HCEC 1CT (cell line): ENCODE results near the gene PIWIL4.

Experiments
- DNase-seq: peaks from one replicate; pipeline ENCODE4 v3.0.0-alpha.2; 2017

The PIWIL4 gene

DNA sequence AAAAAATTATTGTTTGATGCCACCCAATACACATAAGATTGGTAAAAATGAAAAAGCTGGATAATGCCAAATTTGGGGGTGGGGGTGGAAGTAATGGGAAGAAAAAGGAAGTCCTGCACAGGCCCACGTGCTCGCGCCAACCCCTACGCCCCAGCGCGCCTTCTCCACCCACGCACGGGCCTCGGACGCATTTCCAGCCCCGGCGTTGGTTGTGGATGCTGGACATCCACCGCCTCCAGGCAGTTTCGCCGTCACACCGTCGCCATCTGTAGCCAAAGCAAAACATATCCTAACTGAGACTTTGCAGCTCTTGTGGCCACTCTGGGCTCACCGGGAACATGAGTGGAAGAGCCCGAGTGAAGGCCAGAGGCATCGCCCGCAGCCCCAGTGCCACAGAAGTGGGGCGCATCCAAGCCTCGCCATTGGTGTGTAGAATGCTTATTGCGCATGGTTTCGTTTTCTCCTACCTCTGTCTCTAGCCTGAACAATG lies at the start of gene PIWIL4:
Gene PIWIL4 (plus strand): TSS at position 188 of the 490 bp plus-strand sequence. CDS start 151 bp downstream, at position 339.
- DNase-seq, result no peak

DNA sequence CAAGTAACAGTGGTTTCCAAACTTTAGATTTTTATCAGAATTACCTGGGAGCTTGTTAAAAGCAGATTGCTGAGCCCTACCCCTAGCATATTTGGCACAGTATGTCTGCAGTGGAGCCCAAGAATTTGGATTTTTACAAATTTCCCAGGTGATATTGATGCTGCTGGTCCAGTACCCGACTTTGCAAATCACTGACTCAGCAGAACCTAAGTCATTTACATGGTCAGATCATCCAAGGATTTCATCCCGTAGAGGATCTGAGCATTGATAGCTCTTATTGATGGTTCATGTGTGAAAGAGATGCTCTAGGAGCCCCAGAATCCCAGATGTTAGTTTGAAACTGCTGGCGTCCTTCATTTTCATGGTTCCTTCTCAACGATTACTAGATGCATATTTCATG lies 48.9 kb upstream of the PIWIL4 start:
- DNase-seq, result no peak

DNA sequence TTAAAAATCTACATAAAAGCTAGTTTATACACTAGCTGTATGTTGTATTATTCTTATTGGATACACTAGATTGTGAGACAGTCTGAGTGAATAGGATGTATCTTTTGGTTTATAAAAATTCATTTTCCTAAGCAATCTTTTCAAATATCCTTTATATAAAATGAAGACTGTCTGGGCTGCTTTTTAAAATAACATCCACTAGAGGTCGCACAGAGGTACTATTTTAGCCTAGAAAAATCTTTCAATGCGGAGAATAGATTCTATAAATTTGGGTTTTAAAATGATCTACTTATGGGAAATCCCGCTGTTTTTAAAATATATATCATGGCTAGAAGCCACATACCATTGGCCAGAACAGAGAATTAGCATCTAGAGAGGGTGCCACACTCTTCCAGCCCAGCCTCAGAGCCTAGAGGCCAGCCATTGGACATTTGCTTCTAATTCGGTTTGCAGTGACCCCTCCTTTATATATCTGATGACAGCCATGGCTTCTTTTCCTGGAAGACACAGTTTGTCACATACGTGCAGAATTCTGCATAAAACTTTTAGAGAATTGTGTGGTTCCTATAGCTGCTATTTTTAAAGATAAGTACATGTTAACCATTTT lies 47.6 kb upstream of the PIWIL4 start:
- DNase-seq, result peak; percentile 47

DNA sequence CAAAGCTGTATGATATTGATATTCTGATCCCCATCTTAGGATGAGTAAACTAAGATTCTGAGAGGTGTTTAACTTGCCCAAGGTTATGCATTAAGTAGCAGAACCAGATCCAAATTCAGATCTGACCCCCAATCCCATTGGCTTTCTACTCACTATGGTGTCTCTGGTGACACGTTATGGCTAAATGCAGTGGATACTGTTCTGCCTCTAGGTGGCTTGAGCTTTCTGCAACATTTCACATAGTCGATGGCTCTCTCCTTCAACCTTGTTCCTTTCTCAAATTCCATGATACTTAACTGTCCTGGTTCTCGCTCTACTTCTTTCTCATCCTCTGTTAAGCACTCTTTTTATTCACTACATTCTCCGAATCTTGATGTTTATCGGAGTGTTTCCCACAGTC lies 45.5 kb upstream of the PIWIL4 start:
- peak; percentile 9 for DNase-seq

DNA sequence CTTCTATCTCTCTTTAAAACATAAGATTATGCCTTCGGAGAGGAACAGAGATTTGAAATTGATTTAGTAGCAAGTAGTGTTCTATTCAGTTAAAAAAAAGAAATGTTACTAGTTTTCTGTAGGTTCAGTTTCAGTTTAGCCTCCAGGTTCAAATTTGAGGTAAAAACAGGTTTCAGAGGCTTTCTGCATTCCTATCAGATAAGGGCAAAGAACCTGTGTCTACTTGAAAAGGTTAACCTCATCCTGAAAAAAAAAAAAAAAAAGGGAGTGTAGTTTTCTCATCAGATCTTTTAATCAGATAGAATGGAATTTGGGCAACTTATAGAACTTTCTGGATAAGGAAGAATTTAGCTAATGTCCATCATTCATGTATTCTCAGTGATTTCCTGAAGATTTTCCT lies 42.8 kb upstream of the PIWIL4 start:
- no peak for DNase-seq

DNA sequence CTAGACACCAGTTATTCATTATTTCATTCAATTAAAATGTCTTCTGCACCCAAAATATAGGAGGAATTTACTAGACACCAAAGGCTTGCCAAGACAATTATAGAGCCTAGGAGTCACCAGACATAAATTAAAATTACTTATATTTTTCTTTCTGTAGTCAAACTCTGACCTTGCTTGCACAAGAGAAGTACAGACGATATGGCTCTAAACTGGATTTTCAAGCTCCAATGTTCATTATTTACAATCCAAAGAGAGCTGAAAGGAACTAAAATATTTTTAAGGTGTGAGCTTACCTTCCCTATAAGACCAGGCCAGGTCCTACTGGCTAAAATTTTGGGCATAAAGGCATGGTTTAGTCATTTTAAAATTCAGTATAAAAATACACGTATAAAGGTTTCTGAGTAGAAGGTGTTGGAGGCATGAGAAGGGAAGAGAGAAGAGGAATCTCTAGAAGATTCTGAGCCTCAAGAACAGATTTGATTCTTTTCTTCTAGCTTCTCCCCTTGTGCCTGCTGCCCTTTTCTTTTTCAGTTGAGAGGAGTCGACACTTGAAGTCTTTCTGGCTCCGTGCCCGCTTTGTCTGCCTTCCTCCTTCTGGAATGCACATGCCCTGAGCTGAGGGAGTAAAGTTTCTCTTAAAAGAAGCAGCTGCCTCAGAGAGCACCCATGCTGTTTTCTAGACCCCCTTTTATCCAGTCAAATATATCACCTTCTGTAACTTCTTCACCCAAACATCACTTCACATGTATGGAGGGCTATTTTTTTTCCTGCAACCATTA lies 41.4 kb upstream of the PIWIL4 start:
- peak; percentile 14 for DNase-seq

DNA sequence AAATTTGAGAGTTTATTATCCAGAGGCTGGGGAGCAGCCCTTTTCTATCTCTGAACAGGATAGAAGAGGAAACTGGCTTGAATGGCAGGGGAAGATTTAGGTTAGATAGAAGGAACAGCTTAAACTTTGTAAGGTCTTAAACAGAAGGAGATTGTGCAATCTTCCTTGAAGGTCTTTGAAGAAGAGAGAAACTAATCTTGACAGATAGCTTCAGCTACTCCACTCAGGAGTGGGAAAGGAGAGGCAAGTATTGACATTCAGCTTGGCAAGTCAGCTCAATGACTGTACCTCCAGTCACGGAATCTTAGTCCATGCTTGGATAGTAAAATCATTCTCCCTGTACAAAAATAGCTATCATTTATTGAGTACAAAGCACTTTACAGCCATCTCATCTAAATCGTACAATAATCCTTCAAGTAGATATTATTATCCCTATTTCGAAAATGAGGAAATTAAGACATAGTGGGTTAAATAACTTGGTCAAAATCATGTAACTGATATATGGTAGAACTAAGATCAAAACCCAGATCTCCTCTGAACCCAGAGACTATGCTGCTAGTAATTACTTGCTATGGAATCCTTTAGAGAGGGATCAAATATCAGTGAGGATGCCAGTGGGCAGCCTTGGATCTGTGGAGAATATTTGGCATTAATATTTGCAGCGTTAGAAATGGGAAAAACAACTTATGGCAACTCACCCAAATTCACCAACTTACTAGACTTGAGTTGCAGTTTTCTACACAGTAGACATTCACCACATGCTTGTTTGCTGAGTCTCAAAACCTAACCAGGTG lies 40.3 kb upstream of the PIWIL4 start:
- DNase-seq, result no peak

DNA sequence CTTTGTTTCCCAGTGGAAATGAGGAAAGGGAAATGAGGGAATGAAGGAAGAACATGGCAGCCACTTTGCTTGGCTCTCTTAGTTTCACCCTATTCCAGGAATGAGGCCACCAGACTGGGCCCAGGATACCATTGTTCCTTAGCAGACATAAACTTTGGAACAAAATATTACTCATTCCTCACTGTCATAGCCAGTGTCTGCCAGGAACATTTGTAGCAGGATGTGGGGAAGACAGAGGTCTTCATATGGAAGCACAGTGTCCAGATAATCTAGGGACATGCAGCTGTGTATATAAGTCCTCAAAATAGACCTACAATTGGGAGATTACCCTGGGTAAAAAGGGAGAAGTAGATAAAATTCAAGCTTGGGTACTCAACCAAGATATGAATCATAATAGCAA lies 38.6 kb upstream of the PIWIL4 start:
- no peak for DNase-seq

DNA sequence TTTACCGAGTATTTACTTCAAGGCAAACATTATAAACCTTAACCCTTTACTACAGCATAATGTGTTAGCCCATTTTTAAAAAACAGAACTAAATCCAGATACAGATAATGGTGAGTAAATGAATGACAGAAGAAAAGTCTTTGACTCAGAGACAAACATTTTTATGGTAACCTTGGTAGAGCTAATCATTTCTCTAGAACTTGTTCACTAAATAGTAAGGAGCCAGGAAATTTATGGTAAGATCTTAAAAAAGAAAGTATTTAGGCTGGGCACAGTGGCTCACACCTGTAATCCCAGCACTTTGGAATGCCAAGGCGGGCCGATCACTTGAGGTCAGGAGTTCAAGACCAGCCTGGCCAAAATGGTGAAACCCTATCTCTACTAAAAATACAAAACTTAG lies 35.0 kb upstream of the PIWIL4 start:
- DNase-seq, result no peak

DNA sequence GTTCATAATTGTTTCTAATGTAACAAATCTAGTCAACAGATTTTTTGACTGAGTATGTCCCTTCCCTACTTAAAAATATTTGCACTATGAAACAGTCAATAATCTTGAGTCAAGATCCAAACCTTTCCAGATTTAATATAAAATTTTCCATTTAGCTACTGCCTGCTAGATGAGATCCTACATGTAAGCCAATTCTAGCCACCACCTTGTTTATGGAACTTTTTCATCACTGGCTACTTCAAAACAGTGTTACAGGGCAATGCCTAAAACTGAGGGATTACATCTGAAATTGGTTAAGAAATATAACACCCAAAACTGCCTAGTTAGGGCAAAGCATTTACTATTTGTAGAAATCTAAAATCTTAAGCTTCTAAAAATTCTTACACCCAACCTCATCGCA lies 34.0 kb upstream of the PIWIL4 start:
- DNase-seq, result no peak

DNA sequence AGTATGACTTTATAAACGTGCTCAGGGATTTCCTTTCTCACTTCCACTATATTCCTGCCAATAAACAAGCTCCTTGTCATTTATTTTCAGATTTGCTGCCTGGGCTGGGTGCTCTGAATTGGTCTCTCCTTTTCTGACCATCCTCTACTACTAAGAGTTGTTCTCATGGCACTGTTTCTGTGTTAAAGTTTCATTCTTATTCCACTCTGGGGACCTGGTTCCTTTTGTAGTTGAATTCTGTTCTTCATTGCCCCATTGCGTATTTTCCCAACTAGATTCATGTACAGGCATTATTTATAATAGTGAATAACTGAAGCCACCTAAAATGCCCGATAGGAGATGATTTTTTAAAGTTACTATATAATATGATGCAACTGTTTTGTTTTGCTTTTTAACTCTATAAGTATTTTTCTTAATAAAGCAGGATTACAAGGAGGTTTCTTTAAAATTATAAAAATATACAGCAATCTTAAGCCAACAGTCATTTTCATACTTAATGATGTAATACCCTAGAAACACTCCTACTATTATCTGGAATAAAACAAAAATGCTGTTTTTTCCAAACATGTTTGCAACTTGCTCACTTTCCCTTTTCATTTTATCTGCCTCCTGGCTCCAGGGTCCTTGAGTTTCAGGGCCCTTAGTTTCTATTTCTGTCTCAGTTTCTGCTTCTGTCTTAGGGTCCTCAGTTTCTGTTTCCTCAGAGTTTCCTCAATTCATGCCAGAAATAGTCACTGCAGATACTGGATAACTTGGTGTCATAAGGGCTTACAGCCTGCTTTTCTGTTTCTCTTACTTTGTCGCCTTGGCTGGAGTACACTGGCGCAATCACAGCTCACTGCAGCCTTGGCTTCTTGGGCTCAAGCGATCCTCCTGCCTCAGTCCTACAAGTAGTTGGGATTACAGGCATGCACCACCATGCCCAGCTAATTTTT lies 33.2 kb upstream of the PIWIL4 start:
- no peak for DNase-seq

DNA sequence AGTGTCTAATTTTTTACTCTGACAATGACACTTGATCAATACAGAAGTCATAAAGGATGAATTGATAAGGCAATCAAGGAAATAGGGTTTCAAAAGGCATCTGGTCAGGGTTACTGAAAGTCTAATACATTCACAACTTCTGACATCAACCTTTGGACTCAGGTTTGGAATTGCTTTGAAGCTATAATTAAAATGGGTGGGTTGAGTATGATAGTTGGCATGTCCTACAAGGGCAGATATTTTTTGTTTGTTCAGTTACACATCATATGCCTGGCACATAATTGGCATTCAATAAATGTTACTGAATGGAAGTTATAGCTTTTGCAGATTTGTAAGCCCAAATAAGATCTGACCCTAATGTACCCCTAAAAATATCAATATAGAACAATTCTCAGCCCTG lies 30.8 kb upstream of the PIWIL4 start:
- no peak for DNase-seq

DNA sequence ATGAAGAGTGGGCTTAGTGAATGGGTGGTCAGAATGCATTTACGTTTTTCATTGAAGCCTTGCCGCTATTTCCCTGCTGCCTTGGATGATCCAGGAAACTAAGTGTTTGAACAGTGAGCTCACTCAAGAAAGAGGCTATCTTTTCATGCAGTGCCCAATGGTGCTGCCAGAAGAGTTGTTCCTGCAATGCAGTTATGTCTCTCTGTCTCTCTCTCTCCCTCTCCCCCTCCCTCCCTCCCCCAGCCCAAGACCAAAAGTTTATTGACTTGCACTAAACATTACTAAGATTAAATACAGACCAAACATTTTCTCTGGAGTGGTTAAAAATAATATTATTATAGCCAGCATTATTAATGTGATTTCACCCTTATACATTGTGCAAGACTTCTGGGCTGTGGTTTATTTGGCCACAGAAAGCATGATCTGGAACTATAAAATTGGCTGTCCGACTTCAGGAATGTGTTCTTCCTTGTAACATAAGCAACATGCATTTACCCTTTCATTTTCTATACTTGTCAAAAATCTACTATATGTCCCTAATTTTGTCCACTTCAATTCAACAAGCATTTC lies 30.1 kb upstream of the PIWIL4 start:
- peak; percentile 39 for DNase-seq

DNA sequence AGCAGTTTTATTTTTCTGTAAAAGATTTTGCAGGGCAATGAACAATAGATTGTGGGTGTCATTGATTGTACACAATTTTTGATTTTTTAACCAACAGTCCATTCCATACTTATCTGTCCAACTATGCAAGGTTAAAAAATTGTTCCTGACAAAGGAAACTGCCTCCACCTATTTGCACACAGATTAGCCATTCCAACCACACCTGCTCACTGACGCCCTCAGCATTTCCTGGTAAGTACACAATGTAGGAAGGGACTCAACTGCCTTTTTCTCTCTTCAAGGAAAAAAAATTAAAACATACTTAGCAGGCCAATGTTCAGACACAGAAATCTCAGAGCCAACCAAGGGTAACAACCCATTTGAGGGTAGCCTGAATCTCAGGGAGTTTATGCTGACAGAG lies 27.7 kb upstream of the PIWIL4 start:
- no peak for DNase-seq

DNA sequence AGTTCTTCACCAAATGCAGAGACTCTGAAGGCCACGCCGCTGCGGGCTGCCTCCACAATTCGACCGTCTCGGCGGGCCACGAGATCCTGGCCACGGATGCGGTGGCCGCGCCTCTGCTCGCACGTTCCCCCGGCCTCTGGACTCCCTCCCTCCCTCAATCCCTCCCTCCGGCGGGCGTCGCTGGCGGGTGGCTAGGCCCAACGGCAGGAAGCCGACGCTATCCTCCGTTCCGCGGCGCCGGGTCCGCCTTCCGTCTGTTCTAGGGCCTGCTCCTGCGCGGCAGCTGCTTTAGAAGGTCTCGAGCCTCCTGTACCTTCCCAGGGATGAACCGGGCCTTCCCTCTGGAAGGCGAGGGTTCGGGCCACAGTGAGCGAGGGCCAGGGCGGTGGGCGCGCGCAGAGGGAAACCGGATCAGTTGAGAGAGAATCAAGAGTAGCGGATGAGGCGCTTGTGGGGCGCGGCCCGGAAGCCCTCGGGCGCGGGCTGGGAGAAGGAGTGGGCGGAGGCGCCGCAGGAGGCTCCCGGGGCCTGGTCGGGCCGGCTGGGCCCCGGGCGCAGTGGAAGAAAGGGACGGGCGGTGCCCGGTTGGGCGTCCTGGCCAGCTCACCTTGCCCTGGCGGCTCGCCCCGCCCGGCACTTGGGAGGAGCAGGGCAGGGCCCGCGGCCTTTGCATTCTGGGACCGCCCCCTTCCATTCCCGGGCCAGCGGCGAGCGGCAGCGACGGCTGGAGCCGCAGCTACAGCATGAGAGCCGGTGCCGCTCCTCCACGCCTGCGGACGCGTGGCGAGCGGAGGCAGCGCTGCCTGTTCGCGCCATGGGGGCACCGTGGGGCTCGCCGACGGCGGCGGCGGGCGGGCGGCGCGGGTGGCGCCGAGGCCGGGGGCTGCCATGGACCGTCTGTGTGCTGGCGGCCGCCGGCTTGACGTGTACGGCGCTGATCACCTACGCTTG lies 23.2 kb upstream of the PIWIL4 start, which contains the start of gene FUT4:
Gene FUT4 (plus strand): TSS at position 227 of the 951 bp plus-strand sequence. CDS start 213 bp downstream, at position 440.
- DNase-seq, result peak; percentile 80

DNA sequence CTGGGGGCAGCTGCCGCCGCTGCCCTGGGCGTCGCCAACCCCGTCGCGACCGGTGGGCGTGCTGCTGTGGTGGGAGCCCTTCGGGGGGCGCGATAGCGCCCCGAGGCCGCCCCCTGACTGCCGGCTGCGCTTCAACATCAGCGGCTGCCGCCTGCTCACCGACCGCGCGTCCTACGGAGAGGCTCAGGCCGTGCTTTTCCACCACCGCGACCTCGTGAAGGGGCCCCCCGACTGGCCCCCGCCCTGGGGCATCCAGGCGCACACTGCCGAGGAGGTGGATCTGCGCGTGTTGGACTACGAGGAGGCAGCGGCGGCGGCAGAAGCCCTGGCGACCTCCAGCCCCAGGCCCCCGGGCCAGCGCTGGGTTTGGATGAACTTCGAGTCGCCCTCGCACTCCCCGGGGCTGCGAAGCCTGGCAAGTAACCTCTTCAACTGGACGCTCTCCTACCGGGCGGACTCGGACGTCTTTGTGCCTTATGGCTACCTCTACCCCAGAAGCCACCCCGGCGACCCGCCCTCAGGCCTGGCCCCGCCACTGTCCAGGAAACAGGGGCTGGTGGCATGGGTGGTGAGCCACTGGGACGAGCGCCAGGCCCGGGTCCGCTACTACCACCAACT lies 22.4 kb upstream of the PIWIL4 start:
- DNase-seq, result no peak

DNA sequence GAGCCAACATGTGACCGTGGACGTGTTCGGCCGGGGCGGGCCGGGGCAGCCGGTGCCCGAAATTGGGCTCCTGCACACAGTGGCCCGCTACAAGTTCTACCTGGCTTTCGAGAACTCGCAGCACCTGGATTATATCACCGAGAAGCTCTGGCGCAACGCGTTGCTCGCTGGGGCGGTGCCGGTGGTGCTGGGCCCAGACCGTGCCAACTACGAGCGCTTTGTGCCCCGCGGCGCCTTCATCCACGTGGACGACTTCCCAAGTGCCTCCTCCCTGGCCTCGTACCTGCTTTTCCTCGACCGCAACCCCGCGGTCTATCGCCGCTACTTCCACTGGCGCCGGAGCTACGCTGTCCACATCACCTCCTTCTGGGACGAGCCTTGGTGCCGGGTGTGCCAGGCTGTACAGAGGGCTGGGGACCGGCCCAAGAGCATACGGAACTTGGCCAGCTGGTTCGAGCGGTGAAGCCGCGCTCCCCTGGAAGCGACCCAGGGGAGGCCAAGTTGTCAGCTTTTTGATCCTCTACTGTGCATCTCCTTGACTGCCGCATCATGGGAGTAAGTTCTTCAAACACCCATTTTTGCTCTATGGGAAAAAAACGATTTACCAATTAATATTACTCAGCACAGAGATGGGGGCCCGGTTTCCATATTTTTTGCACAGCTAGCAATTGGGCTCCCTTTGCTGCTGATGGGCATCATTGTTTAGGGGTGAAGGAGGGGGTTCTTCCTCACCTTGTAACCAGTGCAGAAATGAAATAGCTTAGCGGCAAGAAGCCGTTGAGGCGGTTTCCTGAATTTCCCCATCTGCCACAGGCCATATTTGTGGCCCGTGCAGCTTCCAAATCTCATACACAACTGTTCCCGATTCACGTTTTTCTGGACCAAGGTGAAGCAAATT lies 21.7 kb upstream of the PIWIL4 start:
- no peak for DNase-seq

DNA sequence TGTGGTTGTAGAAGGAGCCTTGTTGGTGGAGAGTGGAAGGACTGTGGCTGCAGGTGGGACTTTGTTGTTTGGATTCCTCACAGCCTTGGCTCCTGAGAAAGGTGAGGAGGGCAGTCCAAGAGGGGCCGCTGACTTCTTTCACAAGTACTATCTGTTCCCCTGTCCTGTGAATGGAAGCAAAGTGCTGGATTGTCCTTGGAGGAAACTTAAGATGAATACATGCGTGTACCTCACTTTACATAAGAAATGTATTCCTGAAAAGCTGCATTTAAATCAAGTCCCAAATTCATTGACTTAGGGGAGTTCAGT lies 21.1 kb upstream of the PIWIL4 start:
- no peak for DNase-seq

DNA sequence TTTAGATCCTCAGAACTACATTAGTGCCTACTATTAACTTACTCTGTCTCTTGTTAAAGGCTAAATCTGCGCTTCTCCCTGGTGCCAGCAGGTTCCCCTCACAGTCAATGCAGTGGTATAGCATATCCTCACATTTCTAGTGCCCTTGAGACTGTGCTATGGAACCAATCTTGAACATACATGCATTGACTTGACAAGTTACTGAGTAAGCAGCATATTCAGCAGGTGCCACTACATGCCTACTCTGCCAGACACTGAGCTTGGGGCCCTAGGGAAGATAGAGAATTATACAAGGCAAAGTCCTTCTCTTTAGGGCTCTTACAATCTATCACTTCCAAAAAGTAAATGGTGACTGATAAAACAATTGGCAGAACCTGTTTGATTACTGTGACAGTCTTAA lies 20.3 kb upstream of the PIWIL4 start:
- DNase-seq, result no peak

DNA sequence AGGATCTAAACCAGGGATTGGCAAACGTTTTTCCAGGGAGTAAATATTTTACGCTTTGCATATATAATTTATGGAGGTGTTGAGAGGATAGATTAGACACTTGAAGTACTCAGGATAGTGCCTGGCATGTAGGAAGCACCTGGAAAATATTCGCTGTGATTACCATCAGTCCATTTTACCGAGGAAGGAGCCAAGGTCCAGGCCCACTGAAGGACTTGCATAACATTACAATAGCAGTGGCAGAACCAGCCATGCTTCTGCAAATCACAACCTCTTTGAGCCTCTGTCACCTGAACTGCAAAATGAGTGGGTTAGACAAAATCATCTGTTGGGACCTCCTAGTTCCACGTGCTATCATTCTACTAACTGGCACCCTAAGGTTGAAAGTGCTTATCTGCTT lies 18.0 kb upstream of the PIWIL4 start:
- no peak for DNase-seq
